OCI-LY3 (cell line): ENCODE measurements around the gene FRMD1.

Source experiments
- H2AFZ ChIP-seq: fragments of 200-600, 300-600 bp; shearing (Covaris generic); 2 replicates; pipeline ENCODE4 v1.6.0; 2014; ENCODE audit warnings: antibody characterized with exemption, low read depth, low read length
- H3K27ac ChIP-seq: fragments of 200-600, 300-600 bp; sonication (generic); 2 replicates; pipeline ENCODE4 v1.5.1; 2014; ENCODE audit warnings: mild to moderate bottlenecking, low read length, moderate library complexity, mixed read lengths
- H3K27me3 ChIP-seq: fragments of 200-600, 300-600 bp; sonication (generic); 2 replicates; pipeline ENCODE4 v1.6.1; 2014; ENCODE audit warnings: low read depth, low read length, mixed read lengths
- H3K36me3 ChIP-seq: fragments of 200-600, 300-600 bp; sonication (generic); replicated peaks from 2 replicates; pipeline ENCODE3; 2014; ENCODE audit warnings: low read depth, low read length, mixed read lengths
- H3K4me1 ChIP-seq: fragments of 300-600, 200-600 bp; sonication (generic); 2 replicates; pipeline ENCODE4 v1.6.1; 2014; ENCODE audit warnings: low read length, mixed read lengths
- H3K4me2 ChIP-seq: fragments of 200-600, 300-600 bp; sonication (generic); 2 replicates; pipeline ENCODE4 v1.6.1; 2014; ENCODE audit warnings: low read length, mixed read lengths
- H3K4me3 ChIP-seq: fragments of 300-600, 200-600 bp; sonication (generic); 2 replicates; pipeline ENCODE4 v1.5.1; 2014; ENCODE audit warnings: antibody characterized with exemption, mild to moderate bottlenecking, low read length, moderate library complexity
- H3K79me2 ChIP-seq: fragments of 300-600, 200-600 bp; shearing (Covaris generic); 2 replicates; pipeline ENCODE4 v1.6.1; 2014; ENCODE audit warnings: mild to moderate bottlenecking, low read length, mixed read lengths
- H3K9ac ChIP-seq: fragments of 300-600, 200-600 bp; shearing (Covaris generic); 2 replicates; pipeline ENCODE4 v1.6.0; 2014; ENCODE audit warnings: mild to moderate bottlenecking, low read length, moderate library complexity
- H3K9me3 ChIP-seq: fragments of 200-600, 300-600 bp; shearing (Covaris generic); 2 replicates; pipeline ENCODE4 v1.6.1; 2014; ENCODE audit warnings: low read length, mixed read lengths; ENCODE audit not compliant: insufficient read depth
- H4K20me1 ChIP-seq: fragments of 200-600, 300-600 bp; sonication (generic); 2 replicates; pipeline ENCODE4 v1.6.1; 2016; ENCODE audit warnings: low read length, mixed read lengths; ENCODE audit not compliant: insufficient read depth
- EZH2phosphoT487 ChIP-seq: fragments of 200-600 bp; shearing (Covaris generic); IDR thresholded peaks from 2 replicates; pipeline ENCODE4 v1.6.1; 2018; ENCODE audit warnings: antibody characterized with exemption, mixed run types, low read depth
- TF ChIP-seq, protein P1 (sequence below): fragments of 200-600, 300-600 bp; sonication (generic); IDR thresholded peaks from 2 replicates; pipeline ENCODE4 v1.5.1; 2014; ENCODE audit warnings: antibody characterized with exemption, low read length, low read depth

FRMD1 gene

DNA sequence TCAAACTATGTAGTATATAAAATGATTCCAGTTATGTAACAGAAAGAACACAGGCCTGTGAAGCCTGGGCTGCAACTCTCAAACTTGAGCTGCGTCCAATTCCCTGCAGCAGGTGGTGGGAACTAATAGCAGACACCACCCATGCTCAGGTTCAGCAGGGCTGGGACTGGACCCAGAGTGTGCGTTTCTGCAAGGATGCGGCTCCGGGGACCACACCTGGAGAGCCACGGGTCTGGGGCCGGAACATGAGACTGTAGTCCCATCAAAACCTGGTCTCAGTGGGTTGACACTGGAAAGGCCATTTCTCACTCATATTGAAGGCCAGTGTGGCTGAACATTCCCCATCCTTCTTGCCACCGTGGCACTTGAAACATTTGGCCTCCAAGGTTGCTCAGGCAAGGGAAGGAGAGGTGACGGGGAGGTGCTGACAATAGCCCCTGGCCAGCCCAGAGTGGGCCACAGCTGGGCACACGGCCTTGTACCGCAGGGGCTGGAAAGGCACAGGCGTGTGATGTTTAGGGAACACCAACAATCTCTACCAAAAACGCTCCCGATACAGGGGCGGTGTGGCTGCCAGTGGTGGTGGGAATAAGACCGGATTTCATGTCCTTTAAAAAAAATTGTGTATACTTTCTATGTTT, 38.0 kb downstream of the FRMD1 start:
- H3K27ac ChIP-seq, result no peak overlapping the region
- no peak overlapping the region for H3K9ac ChIP-seq
- H3K4me1 ChIP-seq, result no peaks in the 10 kb centered on the region
- no peak overlapping the region for H3K4me2 ChIP-seq
- H3K4me3 ChIP-seq, result no peak overlapping the region
- H3K79me2 ChIP-seq, result no peaks in the 10 kb centered on the region
- no peaks in the 10 kb centered on the region for H3K36me3 ChIP-seq
- H2AFZ ChIP-seq, result no peak overlapping the region
- TF ChIP-seq, protein P1, sequence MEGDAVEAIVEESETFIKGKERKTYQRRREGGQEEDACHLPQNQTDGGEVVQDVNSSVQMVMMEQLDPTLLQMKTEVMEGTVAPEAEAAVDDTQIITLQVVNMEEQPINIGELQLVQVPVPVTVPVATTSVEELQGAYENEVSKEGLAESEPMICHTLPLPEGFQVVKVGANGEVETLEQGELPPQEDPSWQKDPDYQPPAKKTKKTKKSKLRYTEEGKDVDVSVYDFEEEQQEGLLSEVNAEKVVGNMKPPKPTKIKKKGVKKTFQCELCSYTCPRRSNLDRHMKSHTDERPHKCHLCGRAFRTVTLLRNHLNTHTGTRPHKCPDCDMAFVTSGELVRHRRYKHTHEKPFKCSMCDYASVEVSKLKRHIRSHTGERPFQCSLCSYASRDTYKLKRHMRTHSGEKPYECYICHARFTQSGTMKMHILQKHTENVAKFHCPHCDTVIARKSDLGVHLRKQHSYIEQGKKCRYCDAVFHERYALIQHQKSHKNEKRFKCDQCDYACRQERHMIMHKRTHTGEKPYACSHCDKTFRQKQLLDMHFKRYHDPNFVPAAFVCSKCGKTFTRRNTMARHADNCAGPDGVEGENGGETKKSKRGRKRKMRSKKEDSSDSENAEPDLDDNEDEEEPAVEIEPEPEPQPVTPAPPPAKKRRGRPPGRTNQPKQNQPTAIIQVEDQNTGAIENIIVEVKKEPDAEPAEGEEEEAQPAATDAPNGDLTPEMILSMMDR, result no peak
- no peak for TF ChIP-seq EZH2phosphoT487
- H3K9me3 ChIP-seq, result no peaks in the 10 kb centered on the region
- no peaks in the 10 kb centered on the region for H4K20me1 ChIP-seq
- H3K27me3 ChIP-seq, result no peaks in the 10 kb centered on the region

GRCh38 chr6:168039849-168040248, 39.2 kb downstream of the FRMD1 start:
- no peak for TF ChIP-seq EZH2phosphoT487
- TF ChIP-seq, protein P1, result no peak
- H3K4me1 ChIP-seq, result no peaks in the 10 kb centered on the region
- H3K27ac ChIP-seq, result no peak overlapping the region
- H3K4me2 ChIP-seq, result no peak overlapping the region
- H3K27me3 ChIP-seq, result no peaks in the 10 kb centered on the region
- H4K20me1 ChIP-seq, result no peaks in the 10 kb centered on the region
- no peak overlapping the region for H3K9ac ChIP-seq
- no peak overlapping the region for H2AFZ ChIP-seq
- H3K4me3 ChIP-seq, result no peak overlapping the region
- no peaks in the 10 kb centered on the region for H3K9me3 ChIP-seq
- no peaks in the 10 kb centered on the region for H3K79me2 ChIP-seq
- H3K36me3 ChIP-seq, result no peaks in the 10 kb centered on the region

DNA sequence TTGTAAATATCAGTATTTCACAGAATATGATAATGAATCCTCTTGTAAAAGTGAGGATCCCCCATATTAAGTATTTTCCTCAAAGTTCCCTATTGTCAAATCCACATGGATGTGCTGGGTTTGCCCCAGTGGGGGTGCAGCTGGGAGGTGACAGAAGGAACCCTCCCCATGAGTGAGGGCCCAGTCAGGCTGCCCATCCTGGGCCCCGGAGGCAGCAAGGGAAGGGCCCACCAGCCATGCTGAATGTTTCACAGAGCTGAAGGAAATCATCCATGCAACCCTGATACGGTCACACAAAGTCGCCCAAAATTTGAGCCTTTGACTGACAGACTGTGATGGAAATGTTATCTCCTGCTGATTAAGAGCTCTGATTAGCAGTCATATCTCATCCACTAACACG, 39.7 kb downstream of the FRMD1 start:
- Histone ChIP-seq H3K27ac (no peak overlapping the region), H3K4me3 (no peak overlapping the region), H3K9ac (no peak overlapping the region), H4K20me1 (no peaks in the 10 kb centered on the region), H3K36me3 (no peaks in the 10 kb centered on the region), H3K27me3 (no peaks in the 10 kb centered on the region), H3K9me3 (no peaks in the 10 kb centered on the region), H2AFZ (no peak overlapping the region), H3K79me2 (no peaks in the 10 kb centered on the region), H3K4me2 (no peak overlapping the region), H3K4me1 (no peaks in the 10 kb centered on the region)
- TF ChIP-seq, protein P1, result no peak
- TF ChIP-seq EZH2phosphoT487, result no peak

- Histone ChIP-seq H4K20me1 (no peaks in the 10 kb centered on the region), H3K79me2 (no peaks in the 10 kb centered on the region), H2AFZ (no peak overlapping the region), H3K4me2 (no peak overlapping the region), H3K36me3 (no peaks in the 10 kb centered on the region), H3K4me1 (no peaks in the 10 kb centered on the region), H3K4me3 (no peak overlapping the region), H3K9me3 (no peaks in the 10 kb centered on the region), H3K27me3 (no peaks in the 10 kb centered on the region), H3K27ac (no peak overlapping the region), H3K9ac (no peak overlapping the region)
- TF ChIP-seq, protein P1, result no peak
- no peak for TF ChIP-seq EZH2phosphoT487
Observed at GRCh38 chr6:168038576-168039140, 40.4 kb downstream of the FRMD1 start.
